A549 (cell line): ENCODE data around the gene MGAT5B.

ENCODE experiments used
- EP300 ChIP-seq, 2 experiments: fragments of >200 bp; sonication (Bioruptor Twin); formaldehyde crosslinking; IDR thresholded peaks; 2 replicates in 1 of 2; 3 replicates in 1 of 2; pipeline ENCODE4 v1.6.1; 2016 to 2017
- HOXA7 ChIP-seq: fragments of 250-450 bp; sonication (Bioruptor Pico); IDR thresholded peaks from 2 replicates; pipeline ENCODE4 v1.5.0; 2020; ENCODE audit warnings: mild to moderate bottlenecking, moderate library complexity
- MYC ChIP-seq: IDR thresholded peaks from 2 replicates; pipeline ENCODE4 v1.6.1; 2012; ENCODE audit warnings: mild to moderate bottlenecking, inconsistent platforms, low read length, improper control_type of control experiment, borderline replicate concordance
- NFE2L2 ChIP-seq: fragments of 150-350 bp; conservative IDR thresholded peaks from 2 replicates; pipeline ENCODE4 v1.6.1; 2014; ENCODE audit warnings: low read length
- PHF8 ChIP-seq: fragments of 200-600 bp; sonication (generic); IDR thresholded peaks from 2 replicates; pipeline ENCODE4 v1.6.1; 2016; ENCODE audit warnings: low read depth, mild to moderate bottlenecking, antibody characterized with exemption, moderate library complexity, borderline replicate concordance
- POLR2A ChIP-seq: IDR thresholded peaks from 2 replicates; pipeline ENCODE4 v1.6.1; 2012; ENCODE audit warnings: mild to moderate bottlenecking, low read length
- TP53 ChIP-seq: fragments of 250-450 bp; sonication (Bioruptor Pico); IDR thresholded peaks from 2 replicates; pipeline ENCODE4 v1.5.0; 2021; ENCODE audit warnings: mild to moderate bottlenecking, moderate library complexity
- TF ChIP-seq, protein P1 (sequence below): fragments of >200 bp; sonication (Bioruptor Twin); formaldehyde crosslinking; IDR thresholded peaks from 3 replicates; pipeline ENCODE4 v1.5.1; 2016
- TF ChIP-seq, protein P2 (sequence below): fragments of 200-600 bp; sonication (generic); IDR thresholded peaks from 2 replicates; pipeline ENCODE4 v1.6.1; 2016; ENCODE audit warnings: antibody characterized with exemption, mild to moderate bottlenecking, moderate library complexity
- TF ChIP-seq, protein P3 (sequence below): fragments of 250-450 bp; sonication (Bioruptor Pico); IDR thresholded peaks from 2 replicates; pipeline ENCODE4 v1.5.0; 2021; ENCODE audit warnings: mild to moderate bottlenecking, moderate library complexity, borderline replicate concordance

DNA sequence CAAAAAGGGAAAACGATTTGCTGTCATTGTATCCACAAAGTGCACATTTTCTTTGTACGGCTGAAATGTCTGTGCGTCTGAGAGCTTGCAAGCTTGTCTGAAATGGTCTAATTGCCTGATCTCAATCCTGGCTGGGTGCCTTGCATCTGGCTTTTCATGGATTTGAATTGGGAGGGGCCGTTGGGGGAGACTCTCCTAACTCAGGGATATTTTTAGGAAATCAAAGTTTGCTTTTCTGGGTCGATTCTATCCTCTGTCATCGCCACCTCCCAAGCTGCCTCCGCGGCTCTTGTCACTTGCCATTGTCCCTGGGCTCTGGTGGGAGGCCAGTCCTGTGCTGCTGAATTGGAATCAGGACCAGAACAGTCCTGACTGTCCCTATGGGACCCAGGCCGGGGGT, 33.3 kb upstream of the MGAT5B start:
- TF ChIP-seq, protein P1, sequence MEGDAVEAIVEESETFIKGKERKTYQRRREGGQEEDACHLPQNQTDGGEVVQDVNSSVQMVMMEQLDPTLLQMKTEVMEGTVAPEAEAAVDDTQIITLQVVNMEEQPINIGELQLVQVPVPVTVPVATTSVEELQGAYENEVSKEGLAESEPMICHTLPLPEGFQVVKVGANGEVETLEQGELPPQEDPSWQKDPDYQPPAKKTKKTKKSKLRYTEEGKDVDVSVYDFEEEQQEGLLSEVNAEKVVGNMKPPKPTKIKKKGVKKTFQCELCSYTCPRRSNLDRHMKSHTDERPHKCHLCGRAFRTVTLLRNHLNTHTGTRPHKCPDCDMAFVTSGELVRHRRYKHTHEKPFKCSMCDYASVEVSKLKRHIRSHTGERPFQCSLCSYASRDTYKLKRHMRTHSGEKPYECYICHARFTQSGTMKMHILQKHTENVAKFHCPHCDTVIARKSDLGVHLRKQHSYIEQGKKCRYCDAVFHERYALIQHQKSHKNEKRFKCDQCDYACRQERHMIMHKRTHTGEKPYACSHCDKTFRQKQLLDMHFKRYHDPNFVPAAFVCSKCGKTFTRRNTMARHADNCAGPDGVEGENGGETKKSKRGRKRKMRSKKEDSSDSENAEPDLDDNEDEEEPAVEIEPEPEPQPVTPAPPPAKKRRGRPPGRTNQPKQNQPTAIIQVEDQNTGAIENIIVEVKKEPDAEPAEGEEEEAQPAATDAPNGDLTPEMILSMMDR, result no peak
- TF ChIP-seq POLR2A (no peak), NFE2L2 (no peak), EP300 (IDR thresholded peaks at IDR 0.05) (no peak), PHF8 (no peak), MYC (no peak), TP53 (no peak), HOXA7 (CRISPR knock-in tag) (no peak)
- TF ChIP-seq, protein P2, sequence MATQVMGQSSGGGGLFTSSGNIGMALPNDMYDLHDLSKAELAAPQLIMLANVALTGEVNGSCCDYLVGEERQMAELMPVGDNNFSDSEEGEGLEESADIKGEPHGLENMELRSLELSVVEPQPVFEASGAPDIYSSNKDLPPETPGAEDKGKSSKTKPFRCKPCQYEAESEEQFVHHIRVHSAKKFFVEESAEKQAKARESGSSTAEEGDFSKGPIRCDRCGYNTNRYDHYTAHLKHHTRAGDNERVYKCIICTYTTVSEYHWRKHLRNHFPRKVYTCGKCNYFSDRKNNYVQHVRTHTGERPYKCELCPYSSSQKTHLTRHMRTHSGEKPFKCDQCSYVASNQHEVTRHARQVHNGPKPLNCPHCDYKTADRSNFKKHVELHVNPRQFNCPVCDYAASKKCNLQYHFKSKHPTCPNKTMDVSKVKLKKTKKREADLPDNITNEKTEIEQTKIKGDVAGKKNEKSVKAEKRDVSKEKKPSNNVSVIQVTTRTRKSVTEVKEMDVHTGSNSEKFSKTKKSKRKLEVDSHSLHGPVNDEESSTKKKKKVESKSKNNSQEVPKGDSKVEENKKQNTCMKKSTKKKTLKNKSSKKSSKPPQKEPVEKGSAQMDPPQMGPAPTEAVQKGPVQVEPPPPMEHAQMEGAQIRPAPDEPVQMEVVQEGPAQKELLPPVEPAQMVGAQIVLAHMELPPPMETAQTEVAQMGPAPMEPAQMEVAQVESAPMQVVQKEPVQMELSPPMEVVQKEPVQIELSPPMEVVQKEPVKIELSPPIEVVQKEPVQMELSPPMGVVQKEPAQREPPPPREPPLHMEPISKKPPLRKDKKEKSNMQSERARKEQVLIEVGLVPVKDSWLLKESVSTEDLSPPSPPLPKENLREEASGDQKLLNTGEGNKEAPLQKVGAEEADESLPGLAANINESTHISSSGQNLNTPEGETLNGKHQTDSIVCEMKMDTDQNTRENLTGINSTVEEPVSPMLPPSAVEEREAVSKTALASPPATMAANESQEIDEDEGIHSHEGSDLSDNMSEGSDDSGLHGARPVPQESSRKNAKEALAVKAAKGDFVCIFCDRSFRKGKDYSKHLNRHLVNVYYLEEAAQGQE, result no peak
- TF ChIP-seq, protein P3, sequence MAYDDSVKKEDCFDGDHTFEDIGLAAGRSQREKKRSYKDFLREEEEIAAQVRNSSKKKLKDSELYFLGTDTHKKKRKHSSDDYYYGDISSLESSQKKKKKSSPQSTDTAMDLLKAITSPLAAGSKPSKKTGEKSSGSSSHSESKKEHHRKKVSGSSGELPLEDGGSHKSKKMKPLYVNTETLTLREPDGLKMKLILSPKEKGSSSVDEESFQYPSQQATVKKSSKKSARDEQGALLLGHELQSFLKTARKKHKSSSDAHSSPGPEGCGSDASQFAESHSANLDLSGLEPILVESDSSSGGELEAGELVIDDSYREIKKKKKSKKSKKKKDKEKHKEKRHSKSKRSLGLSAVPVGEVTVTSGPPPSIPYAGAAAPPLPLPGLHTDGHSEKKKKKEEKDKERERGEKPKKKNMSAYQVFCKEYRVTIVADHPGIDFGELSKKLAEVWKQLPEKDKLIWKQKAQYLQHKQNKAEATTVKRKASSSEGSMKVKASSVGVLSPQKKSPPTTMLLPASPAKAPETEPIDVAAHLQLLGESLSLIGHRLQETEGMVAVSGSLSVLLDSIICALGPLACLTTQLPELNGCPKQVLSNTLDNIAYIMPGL (CRISPR knock-in tag), result no peak
